GM21526 (cell line): ENCODE results near the gene IP6K3.

ENCODE experiments used
- ATAC-seq: cut with Tn5 transposase; IDR thresholded peaks from one replicate; pipeline ENCODE4 v1.9.1; 2021; ENCODE audit warnings: moderate library complexity; ENCODE audit not compliant: unreplicated experiment, low FRiP score

IP6K3 gene

GRCh38 chr6:33679761-33680160 is 66.9 kb downstream of the IP6K3 start:
- ATAC-seq, result no peak

DNA sequence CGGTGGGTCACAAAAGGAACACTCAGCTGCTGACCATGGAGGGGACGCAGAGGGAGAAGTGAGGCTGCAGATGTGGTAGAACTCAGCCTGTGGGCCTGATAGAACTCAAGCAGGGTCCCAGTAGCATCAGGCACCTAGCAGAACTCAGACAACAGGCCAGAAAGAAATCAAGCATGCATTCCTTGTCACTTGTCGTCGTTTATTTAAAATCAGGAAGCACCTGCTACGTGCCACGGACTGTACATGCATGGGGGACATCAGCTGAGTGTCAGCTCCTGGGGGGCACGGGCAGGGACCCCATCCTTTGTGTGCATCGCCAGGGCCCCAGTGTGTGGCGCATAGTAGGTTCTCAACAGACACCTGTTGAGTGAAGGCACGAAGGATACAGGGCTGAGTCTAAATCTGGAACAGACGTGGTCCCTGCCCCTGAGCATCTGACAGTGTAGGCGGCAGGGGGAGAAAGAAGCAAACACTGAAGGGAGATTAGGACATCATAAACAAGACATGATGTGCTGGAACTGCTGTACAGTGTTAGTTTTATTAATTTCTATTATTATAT is 67.7 kb downstream of the IP6K3 start:
- no peak for ATAC-seq

DNA sequence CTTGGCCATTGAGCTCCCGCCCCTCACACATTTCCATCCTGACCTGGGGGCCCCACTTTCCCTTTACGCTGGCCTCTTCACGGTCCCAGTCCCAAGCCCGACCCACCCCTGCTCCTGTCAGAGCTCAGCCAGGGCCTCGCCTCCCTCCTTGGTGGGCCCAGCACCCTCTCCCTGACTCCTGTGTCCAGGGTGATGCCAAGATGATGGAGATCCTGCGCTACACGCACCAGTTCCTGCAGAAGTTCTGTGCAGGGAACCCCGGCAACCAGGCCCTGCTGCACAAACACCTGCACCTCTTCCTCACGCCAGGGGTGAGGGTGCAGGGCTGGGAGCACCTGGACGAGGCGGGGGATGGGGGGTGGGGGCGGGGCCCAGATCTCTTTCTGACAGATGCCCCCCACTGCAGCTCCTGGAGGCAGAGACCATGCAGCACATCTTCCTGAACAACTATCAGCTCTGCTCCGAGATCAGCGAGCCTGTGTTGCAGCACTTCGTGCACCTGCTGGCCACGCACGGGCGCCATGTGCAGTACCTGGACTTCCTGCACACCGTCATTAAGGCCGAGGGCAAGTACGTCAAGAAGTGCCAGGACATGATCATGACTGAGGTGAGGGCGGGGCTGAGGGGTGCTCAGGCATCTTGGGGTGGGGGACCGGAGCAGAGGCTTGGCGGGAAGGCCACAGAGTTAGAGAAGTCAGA is 68.3 kb downstream of the IP6K3 start:
- ATAC-seq, result no peak

- ATAC-seq, result no peak
These were observed 69.0 kb downstream of the IP6K3 start for GRCh38 chr6:33677689-33678088.

GRCh38 chr6:33677143-33677660 is 69.5 kb downstream of the IP6K3 start:
- no peak for ATAC-seq

DNA sequence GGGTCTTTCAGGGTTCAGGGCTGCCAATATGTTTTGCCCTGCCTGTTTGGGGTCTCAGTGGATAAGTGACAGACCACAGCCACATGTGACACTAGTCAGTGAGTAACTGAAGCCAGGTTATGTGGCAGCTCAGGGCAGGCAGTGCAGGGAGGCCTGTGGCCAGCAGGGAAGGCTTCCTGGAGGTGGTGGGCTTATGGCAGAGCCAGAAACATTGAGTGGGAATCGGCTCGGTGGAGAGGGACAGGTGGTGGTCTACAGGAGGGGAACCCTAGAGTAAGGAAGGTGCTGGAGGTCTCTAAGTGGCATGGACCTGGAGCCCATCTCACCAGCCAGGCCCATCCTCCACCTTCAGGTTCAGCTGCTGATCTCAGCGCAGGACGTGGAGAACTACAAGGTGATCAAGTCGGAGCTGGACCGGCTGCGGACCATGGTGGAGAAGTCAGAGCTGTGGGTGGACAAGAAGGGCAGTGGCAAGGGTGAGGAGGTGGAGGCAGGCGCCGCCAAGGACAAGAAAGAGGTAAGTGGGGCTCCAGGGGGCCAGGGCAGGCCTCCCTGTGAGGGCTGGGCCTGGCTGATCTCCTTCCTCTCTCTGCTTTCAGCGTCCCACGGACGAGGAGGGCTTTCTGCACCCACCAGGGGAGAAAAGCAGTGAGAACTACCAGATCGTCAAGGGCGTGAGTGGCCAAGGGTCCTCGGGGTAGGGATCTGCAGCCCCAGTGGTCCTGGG is 70.1 kb downstream of the IP6K3 start:
- no peak for ATAC-seq

GRCh38 chr6:33675968-33676367 is 70.7 kb downstream of the IP6K3 start:
- ATAC-seq, result no peak

DNA sequence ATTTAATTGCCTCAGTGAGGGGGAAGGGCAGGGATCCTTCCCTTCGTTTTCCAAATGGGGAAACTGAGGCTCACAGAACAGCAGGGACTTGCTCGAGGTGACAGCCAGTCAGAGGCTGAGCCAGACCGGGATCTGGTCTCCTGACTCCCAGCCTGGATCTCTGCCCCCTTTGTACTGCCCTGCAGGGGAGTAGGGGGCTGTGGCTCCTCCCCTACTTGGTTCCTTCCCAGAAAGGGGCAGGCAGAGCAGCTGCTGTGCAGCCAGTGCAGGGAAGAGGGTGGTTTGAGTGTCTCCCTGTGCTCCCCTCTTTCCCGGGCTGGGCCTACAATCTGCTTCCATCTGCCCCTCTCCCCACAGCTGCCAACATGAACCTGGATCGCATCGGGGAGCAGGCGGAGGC is 72.9 kb downstream of the IP6K3 start:
- no peak for ATAC-seq

- no peak for ATAC-seq
These were observed 73.9 kb downstream of the IP6K3 start for GRCh38 chr6:33672808-33673207.

- ATAC-seq, result no peak
These were observed 75.0 kb downstream of the IP6K3 start for GRCh38 chr6:33671744-33672072.
